HL-60 (cell line): Measurements from ENCODE around the gene MZF1.
A peak's percentile ranks its signal among the peaks of the same experiment; 100 is the strongest.
"Not testable (repeated sequence)": the region's sequence is repeated elsewhere in the genome, so short reads cannot be mapped to it uniquely, and the experiment has no call there.

Experiments
- DNase-seq, 2 experiments: peaks; one replicate each; pipeline ENCODE4 v3.0.0-alpha.2; 2010 to 2020; ENCODE audit warnings: low read depth in 1 of 2, low spot score in 1 of 2
- H3K27ac ChIP-seq: fragments of 250-450 bp; sonication (Bioruptor Pico); replicated peaks from 2 replicates; pipeline ENCODE4 v1.5.1; 2020; ENCODE audit warnings: mild to moderate bottlenecking, moderate library complexity
- H3K27me3 ChIP-seq: fragments of 250-450 bp; sonication (Bioruptor Pico); 2 replicates; pipeline ENCODE4 v1.5.1; 2021; ENCODE audit warnings: mild to moderate bottlenecking, moderate library complexity; ENCODE audit not compliant: insufficient read depth, poor library complexity, severe bottlenecking
- H3K4me3 ChIP-seq: replicated peaks from 2 replicates; pipeline ENCODE4 v1.5.1; 2011; ENCODE audit warnings: mild to moderate bottlenecking, control low read depth, low read length; ENCODE audit not compliant: insufficient read depth
- CTCF ChIP-seq: IDR thresholded peaks from one replicate; pipeline ENCODE4 v1.5.1; 2011; ENCODE audit warnings: low read length, control low read depth, inconsistent platforms; ENCODE audit not compliant: insufficient read depth
- GABPA ChIP-seq: IDR thresholded peaks from 2 replicates; pipeline ENCODE4 v1.6.1; 2012; ENCODE audit warnings: low read depth
- POLR2AphosphoS5 ChIP-seq: IDR thresholded peaks from 2 replicates; pipeline ENCODE4 v1.6.1; 2012; ENCODE audit warnings: low read depth
- REST ChIP-seq: IDR thresholded peaks from 2 replicates; pipeline ENCODE4 v1.6.1; 2012; ENCODE audit warnings: low read depth; ENCODE audit not compliant: insufficient replicate concordance
- SPI1 ChIP-seq: IDR thresholded peaks from 2 replicates; pipeline ENCODE4 v1.6.1; 2012; ENCODE audit warnings: low read depth, mild to moderate bottlenecking, borderline replicate concordance

The MZF1 gene

GRCh38 chr19:58581227-58582141, 8.3 kb upstream of the MZF1 start:
- H3K27ac ChIP-seq, result peak overlapping the region; percentile 23; the same call in 1 of the 2 replicates
- TF ChIP-seq SPI1 (no peak), REST (no peak), CTCF (peak; percentile 100), GABPA (no peak), POLR2AphosphoS5 (no peak)
- H3K27me3 ChIP-seq, result no peaks in the 10 kb centered on the region
- H3K4me3 ChIP-seq, result no peak overlapping the region
- peak; percentile 73 to 93 for DNase-seq

- no peak overlapping the region for H3K4me3 ChIP-seq
- no peak overlapping the region for H3K27ac ChIP-seq
- DNase-seq, result no peak
- TF ChIP-seq POLR2AphosphoS5, result no peak
- TF ChIP-seq GABPA, result no peak
- TF ChIP-seq REST, result no peak
- H3K27me3 ChIP-seq, result no peaks in the 10 kb centered on the region
Observed at GRCh38 chr19:58579473-58580142, 6.5 kb upstream of the MZF1 start.

- Histone ChIP-seq H3K4me3 (no peak overlapping the region), H3K27me3 (no peaks in the 10 kb centered on the region), H3K27ac (no peak overlapping the region)
- no peak for DNase-seq
- no peak for TF ChIP-seq CTCF
- TF ChIP-seq SPI1, result no peak
- TF ChIP-seq REST, result no peak
- no peak for TF ChIP-seq POLR2AphosphoS5
- TF ChIP-seq GABPA, result no peak
Observed at GRCh38 chr19:58578012-58578925, 5.1 kb upstream of the MZF1 start.

- DNase-seq, H3K27me3 ChIP-seq, H3K4me3 ChIP-seq, H3K27ac ChIP-seq: not testable (repeated sequence)
Observed at GRCh38 chr19:58577581-58577980, 4.4 kb upstream of the MZF1 start.
